Measurements from ENCODE around the gene LYPLAL1.
"Not testable (repeated sequence)": the region's sequence is repeated elsewhere in the genome, so short reads cannot be mapped to it uniquely, and the experiment has no call there.

LYPLAL1 gene

DNA sequence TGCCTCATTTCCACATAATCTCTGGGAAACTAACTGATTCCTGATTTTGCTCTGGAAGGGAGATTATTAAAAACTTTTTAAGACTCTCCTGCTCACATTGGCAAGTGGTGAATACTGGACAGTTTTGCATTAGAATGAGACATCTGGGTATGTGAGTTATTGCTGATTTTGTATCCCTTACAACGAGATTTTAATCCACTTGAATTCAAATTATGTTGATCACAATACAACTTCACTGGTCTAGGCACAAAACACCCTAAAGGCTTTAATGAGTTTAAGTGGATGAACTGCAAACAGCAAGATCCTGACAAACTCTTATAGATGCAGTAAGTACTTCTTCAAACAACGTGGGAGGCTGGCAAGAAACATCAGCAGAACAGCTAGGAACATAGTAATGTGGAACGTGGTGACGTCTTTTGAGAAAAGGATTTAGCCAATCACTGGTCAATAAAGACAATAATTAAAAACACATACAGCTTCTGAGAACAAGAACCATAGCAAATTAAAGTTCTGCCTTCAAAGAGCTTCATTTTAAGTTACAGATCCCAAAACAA, 10.2 kb upstream of the LYPLAL1 start:
- DNase-seq = no peak

- DNase-seq = no peak
Measured at GRCh38 chr1:219171192-219171935, 2.3 kb upstream of the LYPLAL1 start.

GRCh38 chr1:219172821-219173220, 857 bp upstream of the LYPLAL1 start:
- DNase-seq = no peak

- no peak for DNase-seq
Measured at GRCh38 chr1:219173434-219173757, 282 bp upstream of the LYPLAL1 start.

- DNase-seq = peak; percentile 29
Measured at GRCh38 chr1:219174460-219175211, 958 bp downstream of the LYPLAL1 start.

DNA sequence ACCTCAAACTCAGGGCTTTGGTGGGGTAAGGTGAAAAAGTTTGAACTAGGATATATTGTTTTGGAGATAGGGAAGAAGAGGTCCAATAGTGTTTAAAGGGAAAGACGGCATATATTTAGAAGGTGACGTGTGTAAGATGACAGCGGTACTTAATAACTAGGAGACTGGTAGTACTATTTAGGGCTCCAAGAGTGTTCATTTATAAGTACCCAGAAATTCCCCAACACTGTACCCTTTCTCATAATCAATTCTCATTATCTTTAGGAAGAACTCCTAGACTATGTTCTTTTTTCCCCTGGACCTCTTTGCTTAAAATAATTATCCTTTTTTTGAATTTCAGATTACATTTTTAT, 1.5 kb downstream of the LYPLAL1 start:
- no peak for DNase-seq

DNA sequence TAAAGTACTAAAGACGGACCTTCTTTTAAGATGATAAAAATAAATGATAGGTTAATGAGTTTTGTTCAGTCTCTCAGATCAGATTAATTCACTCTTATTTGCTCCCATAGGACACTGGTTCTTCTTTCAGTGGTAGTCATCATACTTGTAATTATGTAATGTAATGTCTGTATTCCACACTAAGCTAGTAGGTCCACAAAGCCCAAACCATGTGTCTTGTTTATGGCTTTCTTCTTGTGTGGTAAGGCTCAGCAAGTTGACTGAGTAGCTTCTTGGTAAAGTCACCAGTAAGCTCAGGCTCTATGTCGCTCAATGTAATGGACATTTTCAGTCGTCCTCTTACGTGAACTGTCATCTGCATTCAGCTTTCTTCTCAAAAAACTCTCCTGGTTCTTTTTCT, 2.5 kb downstream of the LYPLAL1 start:
- no peak for DNase-seq

DNA sequence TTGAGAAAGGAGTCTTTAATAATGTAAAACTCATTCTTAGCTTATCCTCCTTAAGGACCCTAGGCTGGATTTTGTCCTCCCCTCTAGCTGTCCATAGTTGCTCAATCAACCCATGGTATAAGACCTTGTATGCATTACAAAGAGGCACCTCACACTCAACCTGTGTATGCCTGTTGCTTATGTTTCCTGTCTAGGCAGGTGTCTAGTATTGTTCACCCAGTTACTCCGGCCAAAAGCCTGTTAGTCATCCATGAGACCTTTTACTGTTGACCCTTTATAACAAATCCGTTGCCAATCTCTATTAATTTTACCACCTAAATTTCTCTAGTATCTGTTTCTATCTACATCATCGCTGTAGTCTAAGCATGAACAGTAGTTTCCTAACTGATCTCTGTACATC, 3.7 kb downstream of the LYPLAL1 start:
- no peak for DNase-seq

DNA sequence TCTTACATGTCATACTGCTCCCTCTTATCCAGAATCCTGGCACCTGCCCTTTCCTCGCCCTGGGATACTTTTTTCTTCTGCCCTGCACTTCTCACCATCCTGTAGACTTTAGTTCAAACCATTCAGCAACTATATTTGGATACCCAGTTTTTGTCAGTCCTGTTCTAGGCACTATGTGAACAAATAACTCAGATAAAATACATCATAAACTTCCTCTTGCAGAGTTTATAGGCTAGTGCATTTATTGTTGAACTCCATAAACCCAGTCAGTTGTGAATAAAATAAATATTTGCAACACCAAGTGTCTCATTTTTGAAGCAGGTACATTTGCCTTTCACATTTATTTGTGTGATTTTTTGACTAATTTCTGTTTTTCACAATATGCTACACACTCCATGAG, 4.3 kb downstream of the LYPLAL1 start:
- no peak for DNase-seq

DNA sequence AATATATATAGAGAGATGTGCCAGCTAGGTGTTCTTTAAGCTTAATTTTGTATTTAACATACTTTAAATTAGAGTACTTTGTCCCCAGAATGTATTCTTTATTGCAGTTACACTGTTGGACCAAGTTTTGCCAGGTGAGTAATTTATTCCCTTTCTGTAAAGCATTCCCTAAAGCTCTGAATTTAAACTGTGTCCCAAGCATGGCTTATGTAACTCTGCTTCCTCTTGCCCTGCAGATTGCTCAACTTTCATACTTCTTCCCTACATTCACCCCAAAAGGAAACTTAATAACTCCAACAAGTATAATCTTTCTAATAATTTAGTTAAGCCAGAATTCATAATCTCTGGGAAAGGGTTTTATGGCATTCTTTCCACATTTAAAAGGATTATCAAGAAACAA, 5.6 kb downstream of the LYPLAL1 start:
- DNase-seq = no peak

DNA sequence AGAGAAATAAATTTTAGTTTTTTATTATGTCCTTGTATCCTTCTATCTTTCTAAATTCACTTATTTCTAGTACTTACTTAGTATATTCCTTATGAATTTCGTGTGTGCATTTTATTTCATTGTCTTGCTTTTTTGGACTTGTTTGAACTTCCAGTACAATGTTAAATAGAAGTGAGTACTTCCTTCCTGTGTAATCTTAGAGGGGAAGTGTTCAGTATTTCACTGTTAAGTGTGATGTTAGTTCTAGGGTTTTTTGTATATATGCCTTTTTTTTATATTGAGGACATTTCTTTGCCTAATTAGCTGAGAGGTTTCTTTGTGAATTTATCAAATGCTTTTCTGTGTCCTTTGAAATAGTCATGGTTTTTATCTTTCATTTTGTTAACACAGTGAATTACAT, 10.7 kb downstream of the LYPLAL1 start:
- no peak for DNase-seq

GRCh38 chr1:219185486-219186117, 11.9 kb downstream of the LYPLAL1 start:
- no peak for DNase-seq

GRCh38 chr1:219188331-219188803, 14.7 kb downstream of the LYPLAL1 start:
- no peak for DNase-seq

DNA sequence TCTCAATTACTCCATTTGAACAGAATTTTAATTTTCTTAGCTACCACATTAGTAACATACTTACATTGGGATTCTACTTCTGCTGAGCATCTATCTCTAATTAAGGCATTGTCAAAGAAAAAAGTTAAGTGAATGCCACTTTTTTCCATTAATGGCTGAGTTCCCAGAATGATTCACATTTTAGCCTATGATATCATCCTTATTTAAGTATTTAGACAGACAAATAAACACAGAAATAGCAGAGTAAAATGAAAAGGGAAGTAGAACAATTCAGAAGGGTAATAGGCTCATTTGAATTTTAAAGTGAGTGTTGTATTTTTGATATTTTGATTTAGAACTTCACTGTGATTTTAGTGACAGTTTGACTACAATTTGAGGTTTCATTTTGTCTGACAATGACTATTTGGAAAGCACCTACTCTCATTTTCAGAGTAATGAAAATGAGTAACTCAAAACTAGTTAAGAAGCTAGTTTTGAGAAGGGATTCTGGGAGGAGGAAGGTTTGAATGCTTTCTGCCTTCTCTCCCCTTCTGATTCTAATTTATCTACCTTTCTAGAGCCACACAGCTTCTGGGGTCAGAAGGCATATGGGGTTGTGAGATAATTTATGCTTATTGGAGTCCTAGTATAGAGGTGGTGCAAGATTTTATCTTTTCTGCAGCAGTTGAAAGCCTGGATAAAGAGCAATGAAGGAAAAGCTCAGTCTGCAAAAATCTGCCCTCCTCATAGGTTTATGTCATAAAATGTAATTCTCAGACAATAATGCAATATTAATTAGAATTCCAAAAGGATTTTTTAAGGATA, 15.5 kb downstream of the LYPLAL1 start:
- no peak for DNase-seq

DNA sequence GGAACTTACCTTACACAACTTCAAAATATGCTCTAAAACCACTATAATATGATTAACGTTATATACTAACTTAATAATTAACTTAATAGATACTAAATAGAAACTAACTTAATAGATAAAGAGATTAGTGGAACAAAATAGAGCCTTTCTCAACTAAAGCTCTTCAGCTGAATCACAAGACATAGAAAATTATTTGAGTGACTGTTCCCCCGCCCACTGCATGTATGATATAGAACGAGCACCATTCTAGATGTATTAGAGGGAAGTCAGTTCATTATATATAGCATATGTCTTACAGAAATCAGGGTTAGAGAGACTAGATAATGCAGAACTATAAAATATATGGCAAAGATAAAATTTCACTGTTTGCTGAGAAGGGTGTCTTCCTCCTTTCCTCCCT, 16.3 kb downstream of the LYPLAL1 start:
- no peak for DNase-seq

- DNase-seq = no peak
Measured at GRCh38 chr1:219190605-219191004, 16.9 kb downstream of the LYPLAL1 start.

DNA sequence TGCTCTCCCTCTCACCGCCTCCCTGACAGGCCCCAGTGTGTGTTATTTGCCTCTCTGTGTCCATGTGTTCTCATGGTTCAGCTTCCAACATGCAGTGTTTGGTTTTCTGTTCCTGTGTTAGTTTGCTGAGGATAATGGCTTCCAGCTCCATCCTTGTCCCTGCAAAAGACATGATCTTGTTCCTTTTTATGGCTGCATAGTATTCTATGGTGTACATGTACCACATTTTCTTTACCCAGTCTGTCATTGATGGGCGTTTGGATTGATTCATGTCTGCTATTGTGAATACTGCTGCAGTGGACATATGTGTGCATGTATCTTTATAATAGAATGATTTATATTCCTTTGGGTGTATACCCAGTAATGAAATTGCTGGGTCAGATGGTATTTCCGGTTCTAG, 22.2 kb downstream of the LYPLAL1 start:
- not testable (repeated sequence) for DNase-seq

GRCh38 chr1:219201656-219202055, 28.0 kb downstream of the LYPLAL1 start:
- no peak for DNase-seq

GRCh38 chr1:219202567-219202966, 28.9 kb downstream of the LYPLAL1 start:
- DNase-seq = no peak

DNA sequence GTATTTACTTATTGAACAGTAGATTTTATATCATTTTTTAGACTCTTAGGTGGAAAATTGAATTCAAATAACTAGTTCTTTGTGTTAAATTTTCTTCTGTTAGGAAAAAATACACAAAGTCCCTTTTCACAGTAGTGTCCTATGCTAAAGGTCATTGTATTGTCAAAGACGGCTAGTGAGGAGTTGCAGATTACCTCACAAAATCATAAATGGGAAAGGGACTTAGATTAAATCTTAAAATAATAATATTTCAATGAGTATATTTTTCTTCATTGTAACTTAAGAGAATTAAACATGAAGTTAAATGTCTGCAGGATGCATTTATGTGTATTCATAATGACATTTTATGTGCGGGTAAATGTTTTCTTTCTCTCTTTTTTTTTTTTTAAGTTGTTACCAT, 32.7 kb downstream of the LYPLAL1 start:
- no peak for DNase-seq

DNA sequence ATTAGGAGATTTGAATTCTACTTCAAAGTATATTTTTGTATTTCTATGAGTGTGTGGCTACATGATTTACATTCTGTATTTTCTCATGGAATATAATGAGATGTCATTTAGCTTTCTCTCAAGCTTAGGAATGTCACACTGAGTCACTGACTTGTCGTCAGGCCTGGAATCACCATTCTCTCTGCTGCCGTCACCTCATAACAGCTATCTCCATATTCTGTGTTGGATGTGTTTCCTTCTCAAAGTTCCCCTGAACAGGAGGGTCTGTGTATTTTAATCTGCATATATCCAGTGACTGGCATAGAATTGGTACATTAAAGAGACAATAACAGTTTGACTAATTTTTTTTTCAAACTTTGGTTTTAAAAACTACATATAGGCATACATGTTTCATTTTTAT, 35.9 kb downstream of the LYPLAL1 start:
- DNase-seq = no peak

DNA sequence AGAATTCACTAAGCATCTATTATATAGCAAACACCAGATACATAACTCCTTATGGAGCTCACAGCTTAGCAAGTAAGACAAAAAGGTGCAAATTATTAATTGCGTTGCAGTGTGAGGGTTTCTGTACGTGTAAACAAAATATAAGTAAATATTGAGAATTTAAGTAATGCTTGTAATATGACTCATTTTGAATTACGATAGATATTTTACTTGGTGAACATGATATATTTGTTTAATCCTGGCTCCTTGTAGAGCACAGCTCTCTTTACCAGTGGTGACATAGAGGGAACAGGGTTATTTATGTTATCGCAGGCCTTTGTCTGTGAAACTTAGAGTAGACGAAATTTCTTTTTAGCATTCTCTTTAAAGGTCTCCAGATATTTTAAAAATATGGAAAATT, 36.4 kb downstream of the LYPLAL1 start:
- no peak for DNase-seq

DNA sequence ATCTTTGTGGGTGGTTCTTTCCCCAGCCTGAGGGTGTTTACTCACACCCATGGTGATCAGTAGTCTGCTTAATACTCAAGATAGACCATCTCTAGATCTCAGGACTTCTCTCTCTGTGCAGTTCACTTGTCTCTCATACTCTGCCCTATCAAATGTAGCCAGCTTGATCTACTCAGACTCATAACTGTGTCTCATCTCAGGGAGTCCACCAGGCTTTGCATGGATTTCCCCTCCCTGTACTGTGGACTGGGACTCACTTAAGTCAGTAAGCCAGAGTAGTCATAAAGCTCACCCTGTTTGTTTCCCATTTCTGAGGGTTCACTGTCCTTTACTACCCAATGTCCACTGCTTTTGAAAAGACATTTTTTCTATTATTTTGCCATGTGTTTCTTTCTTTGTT, 41.8 kb downstream of the LYPLAL1 start:
- DNase-seq = no peak
